GM18520 (cell line): Measurements from ENCODE around the gene NANOGP8.

ENCODE experiments used
- ATAC-seq: cut with Tn5 transposase; IDR thresholded peaks from one replicate; pipeline ENCODE4 v1.9.1; 2021; ENCODE audit not compliant: unreplicated experiment

NANOGP8 gene

GRCh38 chr15:35061161-35061824 is 23.8 kb downstream of the NANOGP8 start:
- no peak for ATAC-seq

- no peak for ATAC-seq
Measured at GRCh38 chr15:35060591-35060990, 24.5 kb downstream of the NANOGP8 start.

- no peak for ATAC-seq
Measured at GRCh38 chr15:35058534-35059054, 26.5 kb downstream of the NANOGP8 start.

GRCh38 chr15:35055416-35056105 is 29.5 kb downstream of the NANOGP8 start:
- no peak for ATAC-seq

GRCh38 chr15:35054380-35054779 is 30.7 kb downstream of the NANOGP8 start:
- no peak for ATAC-seq

GRCh38 chr15:35047996-35048395 is 37.1 kb downstream of the NANOGP8 start:
- ATAC-seq, result no peak

GRCh38 chr15:35047528-35047927 is 37.6 kb downstream of the NANOGP8 start:
- ATAC-seq, result no peak

GRCh38 chr15:35043373-35044095 is 41.6 kb downstream of the NANOGP8 start:
- ATAC-seq, result no peak

GRCh38 chr15:35040339-35041255 is 44.5 kb downstream of the NANOGP8 start:
- ATAC-seq, result no peak

- no peak for ATAC-seq
Measured at GRCh38 chr15:35038626-35039451, 46.3 kb downstream of the NANOGP8 start.
